ENCODE data around the gene PCDH15.

The PCDH15 gene

GRCh38 chr10:54800741-54801421 is at the start of gene PCDH15:
Gene PCDH15, minus strand, starts transcription at chr10:54801231. Its CDS starts 136,969 bp downstream, at chr10:54664262.
- DNase-seq (ENCODE audit: low spot score): no peak

- no peak for DNase-seq (ENCODE audit: low spot score)
Observed at GRCh38 chr10:54843932-54844331, 42.9 kb upstream of the PCDH15 start.

- no peak for DNase-seq (ENCODE audit: low spot score)
Observed at GRCh38 chr10:54843085-54843646, 42.1 kb upstream of the PCDH15 start.

GRCh38 chr10:54837479-54837878 is 36.4 kb upstream of the PCDH15 start:
- DNase-seq (ENCODE audit: low spot score): no peak

- no peak for DNase-seq (ENCODE audit: low spot score)
Observed at GRCh38 chr10:54833029-54833428, 32.0 kb upstream of the PCDH15 start.

GRCh38 chr10:54826994-54827560 is 26.0 kb upstream of the PCDH15 start:
- DNase-seq (ENCODE audit: low spot score): no peak

- no peak for DNase-seq (ENCODE audit: low spot score)
Observed at GRCh38 chr10:54815583-54815982, 14.6 kb upstream of the PCDH15 start.

GRCh38 chr10:54808186-54808935 is 7.3 kb upstream of the PCDH15 start:
- DNase-seq (ENCODE audit: low spot score): no peak

GRCh38 chr10:54799506-54799905 is 1.5 kb downstream of the PCDH15 start:
- no peak for DNase-seq (ENCODE audit: low spot score)

GRCh38 chr10:54797636-54798321 is 3.3 kb downstream of the PCDH15 start:
- DNase-seq (ENCODE audit: low spot score): no peak

- no peak for DNase-seq (ENCODE audit: low spot score)
Observed at GRCh38 chr10:54796881-54797280, 4.2 kb downstream of the PCDH15 start.

- no peak for DNase-seq (ENCODE audit: low spot score)
Observed at GRCh38 chr10:54776622-54777021, 24.4 kb downstream of the PCDH15 start.

- no peak for DNase-seq (ENCODE audit: low spot score)
Observed at GRCh38 chr10:54772468-54773122, 28.4 kb downstream of the PCDH15 start.

GRCh38 chr10:54769051-54769450 is 32.0 kb downstream of the PCDH15 start:
- no peak for DNase-seq (ENCODE audit: low spot score)

GRCh38 chr10:54758791-54759190 is 42.2 kb downstream of the PCDH15 start:
- no peak for DNase-seq (ENCODE audit: low spot score)

- DNase-seq (ENCODE audit: low spot score): no peak
Observed at GRCh38 chr10:54749623-54750022, 51.4 kb downstream of the PCDH15 start.

- DNase-seq (ENCODE audit: low spot score): no peak
Observed at GRCh38 chr10:54745436-54745835, 55.6 kb downstream of the PCDH15 start.

GRCh38 chr10:54742416-54742815 is 58.6 kb downstream of the PCDH15 start:
- DNase-seq (ENCODE audit: low spot score): no peak

- no peak for DNase-seq (ENCODE audit: low spot score)
Observed at GRCh38 chr10:54728511-54728910, 72.5 kb downstream of the PCDH15 start.

- DNase-seq (ENCODE audit: low spot score): no peak
Observed at GRCh38 chr10:54722075-54722474, 79.0 kb downstream of the PCDH15 start.

GRCh38 chr10:54710918-54711317 is 90.1 kb downstream of the PCDH15 start:
- no peak for DNase-seq (ENCODE audit: low spot score)

GRCh38 chr10:54708591-54708990 is 92.4 kb downstream of the PCDH15 start:
- DNase-seq (ENCODE audit: low spot score): no peak

Measured in activated CD4-positive, alpha-beta T cell treated with anti-CD3 and anti-CD28 coated beads, Interleukin-2, Interleukin-4, amounts not matched to agents 100 ng/mL and 50 ng/mL, durations not matched to agents 16 hours and 8 hours (primary cell).